ENCODE results near the gene SPRED2.

SPRED2 gene

DNA sequence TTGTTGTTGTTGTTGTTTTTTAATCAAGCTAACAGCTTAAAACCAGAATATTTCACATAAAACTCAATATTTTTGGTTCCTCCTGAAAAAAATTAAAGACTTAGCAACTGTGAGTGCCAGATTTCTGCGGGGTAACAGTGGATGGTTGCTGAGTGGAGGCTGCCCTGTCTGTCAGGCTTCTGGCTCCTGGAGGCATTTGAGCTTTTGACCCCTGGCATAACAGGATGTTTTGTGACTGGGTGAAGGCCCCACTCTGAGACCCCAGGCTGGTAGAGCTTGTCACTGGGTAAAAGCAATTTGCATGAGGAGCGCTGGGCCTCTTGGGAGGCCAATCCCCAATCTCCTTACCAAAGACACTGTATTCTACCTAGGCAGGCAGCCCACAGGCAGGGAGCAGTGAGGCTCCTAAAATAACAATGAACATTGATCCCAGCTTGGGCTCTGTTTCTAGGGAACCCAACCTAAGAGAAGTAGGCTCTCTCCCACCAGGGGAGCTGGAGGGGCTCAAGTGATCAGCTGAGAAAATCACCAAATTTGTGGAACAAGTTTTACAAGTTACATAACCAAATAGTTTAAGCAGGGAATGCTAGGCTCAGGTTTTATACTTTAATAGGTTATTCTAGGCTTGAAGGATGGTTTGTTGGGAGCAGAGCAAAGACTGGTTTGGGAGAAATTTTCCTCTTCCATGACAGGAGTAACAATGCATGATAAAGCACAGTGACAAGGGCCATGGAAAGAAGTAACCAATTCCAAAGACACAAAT is 5.9 kb upstream of the SPRED2 start:
- DNase-seq: no peak

DNA sequence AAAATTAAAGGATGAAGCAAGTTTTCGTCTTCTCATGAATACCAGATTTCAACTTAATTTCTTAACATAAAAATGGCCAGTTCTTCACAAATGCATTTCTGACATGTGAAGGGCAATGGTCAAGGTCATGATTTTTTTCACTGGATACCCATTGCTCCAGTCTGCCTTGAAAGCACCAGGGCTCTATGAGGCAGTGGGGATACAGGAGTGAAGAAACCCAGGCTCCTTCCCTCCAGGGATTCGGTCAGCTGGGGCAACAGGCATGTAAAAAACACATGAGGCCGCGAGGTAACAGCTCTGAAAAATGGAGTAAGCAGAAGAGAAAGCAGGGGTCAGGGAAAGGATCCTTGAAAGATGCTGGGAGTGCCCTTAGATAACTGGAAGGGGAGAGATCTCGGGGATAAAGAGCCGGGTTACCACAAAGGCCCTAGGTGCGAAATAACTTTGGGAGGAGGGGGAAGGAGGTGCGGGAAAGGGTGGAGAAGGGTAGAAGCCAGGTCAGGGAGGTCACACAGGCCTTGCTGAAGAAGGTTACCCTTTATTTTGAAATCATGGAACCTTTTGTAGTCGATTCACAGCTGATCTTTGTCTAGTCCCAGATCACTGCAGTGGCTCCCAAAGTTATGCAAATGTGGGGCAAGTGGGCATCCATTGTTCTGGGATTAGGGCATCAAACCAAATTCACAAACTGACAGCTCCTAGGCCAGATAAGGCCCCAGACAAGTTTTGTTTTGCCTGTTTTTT is 5.2 kb upstream of the SPRED2 start:
- no peak for DNase-seq

- DNase-seq: no peak
Measured at GRCh38 chr2:65436824-65437221, 4.4 kb upstream of the SPRED2 start.

- DNase-seq: peak; percentile 67
Measured at GRCh38 chr2:65436169-65436823, 3.9 kb upstream of the SPRED2 start.

DNA sequence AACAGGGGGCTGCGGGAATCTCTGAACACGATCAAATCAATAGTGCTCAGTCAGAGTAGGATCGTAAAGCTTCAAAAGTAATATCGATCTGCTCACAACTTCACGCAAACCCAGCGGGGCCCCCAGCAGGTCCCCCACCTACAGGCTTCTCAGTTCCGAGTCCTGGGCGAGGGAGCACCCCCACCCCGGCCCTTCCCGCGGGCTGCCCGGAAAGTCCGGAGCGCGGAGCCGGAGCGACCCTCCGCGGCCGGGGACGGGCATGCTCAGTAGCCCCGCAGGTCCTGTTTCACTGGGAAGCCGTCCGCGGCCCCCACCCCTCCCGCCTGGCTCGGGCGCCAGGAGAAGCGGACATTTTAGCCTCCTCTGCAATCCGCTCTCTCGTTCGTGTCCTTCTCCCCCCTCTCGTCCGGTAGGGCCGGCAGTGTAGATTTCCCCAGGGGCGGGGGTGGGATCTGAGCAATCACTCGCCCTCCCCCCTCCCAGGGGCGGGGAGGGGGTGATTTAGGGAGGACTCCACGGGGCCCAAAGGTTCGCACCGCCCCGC is 3.3 kb upstream of the SPRED2 start:
- peak; percentile 79 for DNase-seq

GRCh38 chr2:65434592-65435241 is 2.3 kb upstream of the SPRED2 start:
- no peak for DNase-seq

DNA sequence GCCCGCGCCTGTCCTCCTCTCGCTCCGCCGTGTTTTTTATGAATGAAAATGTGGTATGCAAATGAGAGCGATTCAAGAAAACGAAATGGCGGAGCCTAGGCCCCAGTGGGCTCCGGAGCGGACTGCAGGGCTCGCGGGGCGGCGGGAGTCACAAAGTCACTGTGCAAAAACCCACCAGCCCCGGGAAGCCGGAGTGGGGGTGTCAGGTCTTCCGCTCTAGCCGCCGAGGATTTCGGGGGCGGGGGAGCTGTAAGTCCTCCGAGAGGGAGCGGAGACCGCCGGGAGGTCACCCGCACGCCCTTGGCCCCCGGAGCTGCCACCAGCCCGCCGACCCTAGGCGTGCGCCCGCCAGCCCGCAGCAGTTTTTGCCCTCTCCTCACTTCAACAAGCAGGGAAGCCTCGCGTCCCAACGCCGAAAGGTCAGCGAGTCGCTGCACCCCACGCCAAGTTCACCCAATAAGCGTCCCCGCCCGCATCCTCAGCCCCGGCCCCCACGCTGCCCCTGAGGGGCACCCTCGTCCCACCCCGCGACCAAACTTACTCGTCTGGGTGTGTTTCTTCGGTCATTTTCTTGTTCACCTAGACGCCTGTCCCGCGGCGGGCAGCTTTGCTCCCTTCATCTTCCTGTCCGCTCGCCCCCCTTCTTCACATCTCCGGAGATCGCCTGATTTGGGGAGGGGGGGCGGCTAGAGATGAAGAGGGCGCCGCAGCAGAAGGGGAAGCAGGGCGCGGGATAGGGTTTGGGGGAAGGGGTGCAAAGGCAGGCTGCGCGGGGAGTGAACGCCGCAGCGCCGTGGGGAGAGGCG is 775 bp downstream of the SPRED2 start:
- DNase-seq: peak; percentile 66

GRCh38 chr2:65430603-65431420 is 1.6 kb downstream of the SPRED2 start:
- DNase-seq: peak; percentile 74

DNA sequence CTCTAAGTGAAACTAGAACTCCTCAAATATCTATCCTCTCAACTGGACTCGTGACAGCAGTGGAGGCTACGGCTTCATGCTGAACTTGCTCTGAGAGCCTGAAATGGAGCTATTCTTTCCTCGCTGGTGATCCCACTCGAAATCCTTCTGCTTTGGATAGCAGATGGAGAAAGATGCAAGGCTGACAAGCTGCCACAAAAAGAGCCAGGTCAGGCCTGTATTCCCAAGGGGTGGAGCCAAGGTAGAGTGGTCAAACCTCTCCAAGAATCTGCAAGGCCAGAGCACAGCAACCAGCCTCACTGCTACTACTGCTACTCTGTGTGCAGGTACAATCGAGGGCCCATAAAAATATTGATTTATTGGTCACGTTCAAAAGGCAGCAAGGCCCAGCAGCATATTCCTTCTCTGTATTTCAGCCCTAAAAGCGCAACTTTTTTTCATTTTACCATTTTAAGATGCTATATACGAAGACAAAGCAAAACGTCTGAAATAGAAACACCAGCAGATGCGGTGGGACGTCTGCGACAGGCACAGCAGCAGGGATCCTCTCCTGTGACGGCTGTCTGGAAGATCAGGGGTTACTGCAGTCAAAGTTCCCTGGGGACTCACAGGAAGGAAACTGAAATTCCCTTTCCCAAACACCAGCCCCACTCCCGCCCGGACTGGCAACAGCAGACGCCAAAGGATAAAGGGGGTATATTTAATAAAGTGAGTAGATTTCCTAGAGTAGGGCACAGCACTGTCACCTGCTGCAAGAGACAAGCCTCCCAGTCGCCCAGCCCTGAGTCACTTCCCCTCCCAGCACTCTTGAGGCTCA is 2.4 kb downstream of the SPRED2 start:
- peak; percentile 56 for DNase-seq

GRCh38 chr2:65427532-65427931 is 4.9 kb downstream of the SPRED2 start:
- DNase-seq: no peak

DNA sequence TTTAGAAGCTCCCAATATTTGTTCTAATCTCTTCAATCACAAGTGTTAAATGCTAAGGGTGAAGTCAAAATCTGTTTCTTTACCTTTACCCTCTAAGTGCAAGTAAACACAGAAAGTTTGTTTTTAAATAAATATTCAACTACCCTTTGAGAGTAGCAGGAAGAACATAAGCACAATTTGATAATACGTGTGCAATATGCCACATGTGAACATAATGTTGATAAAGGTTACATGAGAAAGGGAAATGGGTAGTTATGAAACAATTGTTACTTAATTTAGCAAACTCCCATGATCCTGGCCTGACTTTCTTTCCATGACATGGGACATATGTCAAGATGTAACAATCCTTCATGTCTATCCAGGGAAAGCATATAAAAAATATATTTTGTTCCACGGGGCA is 7.1 kb downstream of the SPRED2 start:
- no peak for DNase-seq

DNA sequence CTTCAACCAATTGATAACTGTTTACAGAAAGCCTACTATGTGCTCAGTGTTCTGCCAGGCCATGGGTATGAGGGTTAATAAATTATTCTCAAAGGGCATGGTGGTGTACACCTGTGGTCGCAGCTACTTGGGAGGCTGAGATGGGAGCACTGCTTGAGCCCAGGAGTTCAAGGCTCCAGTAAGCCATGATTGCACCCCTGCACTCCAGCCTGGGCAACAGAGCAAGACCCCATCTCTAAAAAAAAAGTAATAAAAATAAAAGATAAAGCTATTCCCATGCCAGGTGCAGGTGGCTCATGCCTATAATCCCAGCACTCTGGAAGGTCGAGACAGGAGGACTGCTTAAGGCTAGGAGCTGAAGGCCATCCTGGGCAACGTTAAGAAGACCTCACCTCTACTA is 8.0 kb downstream of the SPRED2 start:
- no peak for DNase-seq

DNA sequence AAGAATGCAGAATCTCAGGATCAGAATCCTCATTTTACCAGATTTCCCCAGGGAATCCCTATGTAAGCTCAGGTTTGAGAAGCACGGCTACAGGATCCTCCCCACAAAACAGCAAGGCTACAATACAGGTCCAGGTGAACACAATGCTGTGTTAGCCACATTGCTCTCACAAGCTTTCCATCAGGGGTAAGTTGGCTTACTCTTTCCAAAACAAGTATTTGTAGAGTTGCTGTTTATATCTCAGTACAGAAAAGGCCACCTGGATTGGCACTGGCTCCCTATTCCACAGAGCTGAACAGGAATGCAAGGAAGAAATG is 11.0 kb downstream of the SPRED2 start:
- DNase-seq: no peak

GRCh38 chr2:65420712-65421431 is 11.5 kb downstream of the SPRED2 start:
- no peak for DNase-seq

GRCh38 chr2:65417509-65418085 is 14.8 kb downstream of the SPRED2 start:
- DNase-seq: peak; percentile 27

DNA sequence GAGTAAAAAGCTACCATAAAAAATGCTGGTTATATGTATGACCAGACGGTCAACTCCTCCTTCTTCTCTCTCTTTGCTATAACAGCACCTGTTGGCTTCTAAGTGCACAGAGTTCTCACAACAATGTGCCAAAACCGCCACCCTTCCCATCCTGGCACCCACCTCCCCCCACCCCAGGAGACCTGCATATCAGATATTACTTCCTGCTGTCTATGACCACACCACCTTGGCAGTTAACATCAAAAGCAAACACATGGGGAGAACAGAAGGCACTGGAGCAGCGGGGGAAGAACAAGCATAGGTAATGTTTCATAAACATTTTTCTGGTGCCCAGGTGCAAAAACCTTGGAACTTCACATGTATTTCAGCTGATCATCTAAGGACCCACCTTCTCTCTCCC is 15.5 kb downstream of the SPRED2 start:
- no peak for DNase-seq

- no peak for DNase-seq
Measured at GRCh38 chr2:65416321-65416720, 16.1 kb downstream of the SPRED2 start.

GRCh38 chr2:65415091-65415490 is 17.3 kb downstream of the SPRED2 start:
- no peak for DNase-seq

DNA sequence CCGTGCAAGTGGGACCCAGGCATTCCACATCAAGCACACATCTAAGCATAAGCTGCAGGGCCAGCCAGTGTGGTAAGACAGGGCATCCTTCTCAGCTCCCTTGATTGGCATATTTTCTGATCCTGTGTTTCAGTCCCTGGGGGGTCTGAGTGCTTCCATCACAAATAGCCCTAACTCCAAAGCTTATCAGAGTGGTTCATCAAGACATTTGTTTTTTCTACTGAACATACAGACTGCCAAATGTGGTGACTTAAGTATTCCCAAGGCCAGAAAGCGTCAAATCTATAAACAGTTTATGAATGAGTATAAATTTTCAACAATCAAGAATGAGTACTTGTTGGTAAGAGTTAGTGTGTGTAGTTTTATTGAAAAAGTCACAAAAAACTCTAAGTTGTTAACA is 18.8 kb downstream of the SPRED2 start:
- DNase-seq: no peak

DNA sequence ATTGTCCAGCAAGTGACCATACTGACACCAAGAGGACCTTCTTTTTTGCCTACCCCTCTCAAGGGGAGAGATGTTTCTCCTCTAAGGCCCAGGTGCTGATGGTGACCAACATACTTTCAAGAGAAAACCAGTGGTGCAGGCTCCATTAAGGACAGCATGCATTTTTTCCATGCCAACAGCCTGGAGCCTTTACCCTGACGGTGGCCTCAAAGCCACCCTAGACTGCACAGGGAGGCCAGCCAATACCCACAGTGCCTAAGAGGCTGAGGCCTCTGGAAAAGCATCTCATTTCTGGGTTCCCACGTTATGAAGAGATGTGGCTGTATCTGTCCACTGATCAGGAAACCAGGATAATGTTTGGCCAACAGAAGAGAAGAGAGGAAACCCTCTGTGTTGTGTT is 19.3 kb downstream of the SPRED2 start:
- DNase-seq: no peak
